Liver (tissue), 3 donors: ENCODE measurements around the gene FGD6.

Experiments
- CTCF ChIP-seq: fragments of 150-350 bp; IDR thresholded peaks from 2 replicates; pipeline ENCODE4 v1.5.1; 2017; ENCODE audit warnings: improper control_type of control experiment, low read depth, low read length; ENCODE audit not compliant: missing input control
- GABPA ChIP-seq, 2 donors: IDR thresholded peaks in 1 of 2; conservative IDR thresholded peaks in 1 of 2; 2 replicates each; pipeline ENCODE4 v1.6.1; 2016; ENCODE audit warnings: antibody characterized with exemption in 2 of 2, mild to moderate bottlenecking in 1 of 2, moderate library complexity in 1 of 2
- JUND ChIP-seq, 2 donors: IDR thresholded peaks; 2 replicates each; pipeline ENCODE4 v1.6.1; 2016; ENCODE audit warnings: antibody characterized with exemption in 2 of 2
- RAD21 ChIP-seq, 2 donors: IDR thresholded peaks; 2 replicates each; pipeline ENCODE4 v1.6.1; 2016; ENCODE audit warnings: antibody characterized with exemption in 2 of 2, mild to moderate bottlenecking in 2 of 2
- RXRA ChIP-seq, 2 donors: IDR thresholded peaks; 2 replicates each; pipeline ENCODE4 v1.6.1; 2017 to 2018; ENCODE audit warnings: antibody characterized with exemption in 2 of 2, mild to moderate bottlenecking in 1 of 2
- SP1 ChIP-seq: IDR thresholded peaks from 2 replicates; pipeline ENCODE4 v1.6.1; 2018; ENCODE audit warnings: antibody characterized with exemption, mild to moderate bottlenecking
- TAF1 ChIP-seq: conservative IDR thresholded peaks from 2 replicates; pipeline ENCODE4 v1.6.1; 2016; ENCODE audit warnings: antibody characterized with exemption, mild to moderate bottlenecking
- ZBTB33 ChIP-seq: IDR thresholded peaks from 2 replicates; pipeline ENCODE4 v1.6.1; 2016; ENCODE audit warnings: antibody characterized with exemption
- TF ChIP-seq, protein P1 (sequence below): IDR thresholded peaks from 2 replicates; pipeline ENCODE4 v1.6.1; 2016; ENCODE audit warnings: antibody characterized with exemption
- donor health status: healthy.
- donor health status: healthy.

DNA sequence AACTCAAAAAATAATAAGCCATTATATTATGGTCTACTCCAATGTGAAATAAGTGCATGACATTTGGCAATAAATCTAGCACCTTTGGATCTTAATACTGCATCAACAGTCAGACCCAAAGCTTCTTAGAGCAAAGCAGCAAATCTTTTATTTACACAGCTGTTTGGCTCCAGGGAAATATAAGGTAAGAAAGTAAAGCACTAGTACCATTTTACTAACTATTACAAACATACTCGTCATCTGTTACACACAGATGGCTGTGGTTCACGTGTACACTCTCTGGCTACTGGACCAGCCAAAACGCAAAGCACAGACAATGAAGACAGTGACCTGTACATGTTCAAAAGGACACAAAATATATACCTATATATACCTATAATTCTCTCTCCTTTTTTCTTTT is 2.8 kb downstream of the FGD6 start:
- no peak for TF ChIP-seq TAF1
- no peak for TF ChIP-seq CTCF
- TF ChIP-seq ZBTB33: no peak
- TF ChIP-seq SP1: no peak
- TF ChIP-seq GABPA (IDR thresholded peaks at IDR 0.05 in 1 of 2, conservative IDR thresholded peaks at IDR 0.05 in 1 of 2): no peak
- TF ChIP-seq, protein P1, sequence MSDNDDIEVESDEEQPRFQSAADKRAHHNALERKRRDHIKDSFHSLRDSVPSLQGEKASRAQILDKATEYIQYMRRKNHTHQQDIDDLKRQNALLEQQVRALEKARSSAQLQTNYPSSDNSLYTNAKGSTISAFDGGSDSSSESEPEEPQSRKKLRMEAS: no peak
- TF ChIP-seq RAD21 (IDR thresholded peaks at IDR 0.05): no peak
- no peak for TF ChIP-seq JUND (IDR thresholded peaks at IDR 0.05)
- no peak for TF ChIP-seq RXRA (IDR thresholded peaks at IDR 0.05)
